Dermis blood vessel endothelial cell (primary cell): ENCODE data around the gene TLE3. TPM values are rescaled to one million over a fixed set of nuclear protein-coding genes. Genes with fewer than 3 reads are reported as not detected.

Experiments used
- DNase-seq: peaks from one replicate; pipeline ENCODE4 v3.0.0; 2010
- total RNA-seq: library from RNA; depleted of rRNA; stranded (reverse); fragments of >200 nt; gene quantifications from 2 replicates; pipeline ENCODE4 v1.2.3, GENCODE V29; 2014

The TLE3 gene
- total RNA-seq, 1 donor from 2014 or later, result 25.4 TPM

GRCh38 chr15:70061696-70062270 is 35.9 kb downstream of the TLE3 start:
- DNase-seq, result no peak

- no peak for DNase-seq
Measured at GRCh38 chr15:70060993-70061305, 36.8 kb downstream of the TLE3 start.

GRCh38 chr15:70060214-70060992 is 37.3 kb downstream of the TLE3 start:
- no peak for DNase-seq

- no peak for DNase-seq
Measured at GRCh38 chr15:70059476-70060213, 38.1 kb downstream of the TLE3 start.

GRCh38 chr15:70058642-70059360 is 38.9 kb downstream of the TLE3 start:
- no peak for DNase-seq

GRCh38 chr15:70057931-70058641 is 39.6 kb downstream of the TLE3 start:
- no peak for DNase-seq

- DNase-seq, result no peak
Measured at GRCh38 chr15:70056091-70056680, 41.5 kb downstream of the TLE3 start.

GRCh38 chr15:70055601-70056051 is 42.1 kb downstream of the TLE3 start:
- no peak for DNase-seq

GRCh38 chr15:70054884-70055387 is 42.8 kb downstream of the TLE3 start:
- no peak for DNase-seq

- no peak for DNase-seq
Measured at GRCh38 chr15:70054366-70054765, 43.4 kb downstream of the TLE3 start.

- no peak for DNase-seq
Measured at GRCh38 chr15:70053716-70054229, 43.9 kb downstream of the TLE3 start.

- no peak for DNase-seq
Measured at GRCh38 chr15:70053001-70053715, 44.6 kb downstream of the TLE3 start.

GRCh38 chr15:70051948-70052633 is 45.6 kb downstream of the TLE3 start:
- DNase-seq, result no peak

- no peak for DNase-seq
Measured at GRCh38 chr15:70050970-70051369, 46.7 kb downstream of the TLE3 start.

- DNase-seq, result no peak
Measured at GRCh38 chr15:70050441-70050840, 47.3 kb downstream of the TLE3 start.

GRCh38 chr15:70049701-70050301 is 47.9 kb downstream of the TLE3 start:
- DNase-seq, result no peak

GRCh38 chr15:70048578-70049514 is 48.9 kb downstream of the TLE3 start:
- DNase-seq, result no peak

- no peak for DNase-seq
Measured at GRCh38 chr15:70048198-70048565, 49.5 kb downstream of the TLE3 start.
